H9 (cell line): ENCODE results near the gene FHIT. TPM values are rescaled to one million over a fixed set of nuclear protein-coding genes. Genes with fewer than 3 reads are reported as not detected.

Experiments used
- DNase-seq: peaks from one replicate; pipeline ENCODE4 v3.0.0-alpha.2; 2017
- H2AFZ ChIP-seq: one replicate; pipeline ENCODE4 v1.6.1; 2013; ENCODE audit warnings: mild to moderate bottlenecking, low read length, control low read depth, moderate library complexity
- H2AK5ac ChIP-seq: 2 replicates; pipeline ENCODE4 v1.6.1; 2013; ENCODE audit warnings: low read length, control low read depth, mixed read lengths; ENCODE audit not compliant: insufficient read length
- H2BK120ac ChIP-seq: one replicate; pipeline ENCODE4 v1.6.1; 2013; ENCODE audit warnings: low read depth, mild to moderate bottlenecking, low read length, control low read depth, inconsistent platforms; ENCODE audit not compliant: poor library complexity, severe bottlenecking
- H2BK12ac ChIP-seq: 2 replicates; pipeline ENCODE4 v1.6.1; 2013; ENCODE audit warnings: low read length, control low read depth, mixed read lengths, low read depth; ENCODE audit not compliant: insufficient read length
- H2BK15ac ChIP-seq: 2 replicates; pipeline ENCODE4 v1.6.1; 2013; ENCODE audit warnings: low read depth, low read length, control low read depth
- H2BK20ac ChIP-seq: one replicate; pipeline ENCODE4 v1.6.1; 2013; ENCODE audit warnings: low read depth, mild to moderate bottlenecking, low read length, control low read depth, inconsistent platforms; ENCODE audit not compliant: poor library complexity, severe bottlenecking
- H2BK5ac ChIP-seq: 2 replicates; pipeline ENCODE4 v1.6.1; 2013; ENCODE audit warnings: low read length, control low read depth, mixed read lengths; ENCODE audit not compliant: insufficient read length
- H3K14ac ChIP-seq: 2 replicates; pipeline ENCODE4 v1.6.1; 2013; ENCODE audit warnings: low read length, control low read depth; ENCODE audit not compliant: insufficient read depth
- H3K18ac ChIP-seq: 2 replicates; pipeline ENCODE4 v1.6.1; 2013; ENCODE audit warnings: low read depth, mild to moderate bottlenecking, mixed read lengths, low read length, control low read depth; ENCODE audit not compliant: insufficient read length
- H3K23ac ChIP-seq: 2 replicates; pipeline ENCODE4 v1.6.1; 2013; ENCODE audit warnings: low read length, control low read depth, mixed read lengths, low read depth; ENCODE audit not compliant: insufficient read length
- H3K23me2 ChIP-seq: 2 replicates; pipeline ENCODE4 v1.6.1; 2013; ENCODE audit warnings: low read depth, mild to moderate bottlenecking, mixed read lengths, low read length, control low read depth; ENCODE audit not compliant: insufficient read length, poor library complexity, severe bottlenecking
- H3K27ac ChIP-seq: 2 replicates; pipeline ENCODE4 v1.5.1; 2013; ENCODE audit warnings: low read length, control low read depth, mixed read lengths, low read depth; ENCODE audit not compliant: insufficient read length
- H3K27me3 ChIP-seq: 2 replicates; pipeline ENCODE4 v1.6.1; 2013; ENCODE audit warnings: low read length, control low read depth, inconsistent platforms; ENCODE audit not compliant: insufficient read depth
- H3K4ac ChIP-seq: 2 replicates; pipeline ENCODE4 v1.6.1; 2013; ENCODE audit warnings: low read depth, mild to moderate bottlenecking, control low read depth, inconsistent platforms, low read length, moderate library complexity
- H3K4me1 ChIP-seq: 2 replicates; pipeline ENCODE4 v1.6.1; 2013; ENCODE audit warnings: low read length, control low read depth, inconsistent platforms; ENCODE audit not compliant: insufficient read depth
- H3K4me2 ChIP-seq: 2 replicates; pipeline ENCODE4 v1.6.1; 2013; ENCODE audit warnings: low read length, control low read depth, mixed read lengths; ENCODE audit not compliant: insufficient read length, insufficient read depth
- H3K56ac ChIP-seq: 2 replicates; pipeline ENCODE4 v1.6.1; 2013; ENCODE audit warnings: low read depth, mild to moderate bottlenecking, mixed read lengths, low read length, control low read depth; ENCODE audit not compliant: insufficient read length
- H3K79me1 ChIP-seq: 2 replicates; pipeline ENCODE4 v1.6.1; 2013; ENCODE audit warnings: low read depth, mild to moderate bottlenecking, moderate library complexity, low read length, control low read depth, inconsistent platforms; ENCODE audit not compliant: insufficient read depth, poor library complexity, severe bottlenecking
- H3K79me2 ChIP-seq: 2 replicates; pipeline ENCODE4 v1.6.1; 2013; ENCODE audit warnings: low read length, control low read depth, inconsistent platforms; ENCODE audit not compliant: insufficient read depth
- H3K9ac ChIP-seq: 2 replicates; pipeline ENCODE4 v1.6.1; 2013; ENCODE audit warnings: low read length, control low read depth, mixed read lengths; ENCODE audit not compliant: insufficient read length; ENCODE audit errors: extremely low read depth
- H3K9me3 ChIP-seq: one replicate; pipeline ENCODE4 v1.6.1; 2013; ENCODE audit warnings: low read depth, low read length, inconsistent platforms; ENCODE audit not compliant: control insufficient read depth
- H3T11ph ChIP-seq: one replicate; pipeline ENCODE4 v1.6.1; 2013; ENCODE audit warnings: mild to moderate bottlenecking, low read length, control low read depth, inconsistent platforms
- H4K20me1 ChIP-seq: one replicate; pipeline ENCODE4 v1.6.1; 2013; ENCODE audit not compliant: control insufficient read depth, insufficient read length, insufficient read depth
- H4K5ac ChIP-seq: 2 replicates; pipeline ENCODE4 v1.6.1; 2013; ENCODE audit warnings: low read depth, mild to moderate bottlenecking, mixed read lengths, low read length, control low read depth; ENCODE audit not compliant: insufficient read length
- H4K8ac ChIP-seq: replicated peaks from 2 replicates; pipeline ENCODE4 v1.6.1; 2013; ENCODE audit warnings: low read length, control low read depth, mixed read lengths, low read depth; ENCODE audit not compliant: insufficient read length
- H4K91ac ChIP-seq: 2 replicates; pipeline ENCODE4 v1.6.1; 2013; ENCODE audit warnings: low read depth, mild to moderate bottlenecking, moderate library complexity, mixed read lengths, low read length, control low read depth; ENCODE audit not compliant: insufficient read length
- H3K27ac Mint-ChIP-seq, 3 experiments: 2 replicates in 2 of 3; 3 replicates in 1 of 3; pipeline ENCODE4 v1.8.0; 2020 to 2021; ENCODE audit warnings: mixed read lengths in 3 of 3, mild to moderate bottlenecking in 1 of 3, moderate library complexity in 1 of 3
- H3K27me3 Mint-ChIP-seq: 2 replicates; pipeline ENCODE4 v1.8.0; 2021; ENCODE audit warnings: low read depth, mild to moderate bottlenecking, moderate library complexity, mixed read lengths
- H3K36me3 Mint-ChIP-seq, 3 experiments: 2 replicates in 2 of 3; 3 replicates in 1 of 3; pipeline ENCODE4 v1.8.0; 2020 to 2021; ENCODE audit warnings: low read depth in 3 of 3, mixed read lengths in 3 of 3; ENCODE audit not compliant: insufficient read depth in 1 of 3
- H3K4me1 Mint-ChIP-seq, 2 experiments: 2 replicates each; pipeline ENCODE4 v1.8.0; 2020; ENCODE audit warnings: mixed read lengths in 2 of 2
- H3K4me3 Mint-ChIP-seq, 2 experiments: 2 replicates in 1 of 2; 3 replicates in 1 of 2; pipeline ENCODE4 v1.8.0; 2020 to 2021; ENCODE audit warnings: mild to moderate bottlenecking in 2 of 2, mixed read lengths in 2 of 2, moderate library complexity in 1 of 2
- H3K9me3 Mint-ChIP-seq, 2 experiments: 2 replicates in 1 of 2; 3 replicates in 1 of 2; pipeline ENCODE4 v1.8.0; 2020; ENCODE audit warnings: mild to moderate bottlenecking in 2 of 2, mixed read lengths in 2 of 2, moderate library complexity in 1 of 2
- CTCF ChIP-seq: fragments of 200-600 bp; sonication (generic); conservative IDR thresholded peaks from 3 replicates; pipeline ENCODE4 v1.8.0; 2021; ENCODE audit warnings: antibody characterized with exemption, mild to moderate bottlenecking
- WGBS: extraction: QIAGEN DNeasy Blood & Tissue Kit; methylation state at CpG from one replicate; pipeline ENCODE4 v1.1.7; 2013; ENCODE audit warnings: missing lambda C conversion rate, low lambda C conversion rate, mixed read lengths; ENCODE audit not compliant: insufficient read length; ENCODE audit errors: extremely low coverage; 5-methylcytosine and 5-hydroxymethylcytosine counted together
- total RNA-seq: library from RNA; stranded (reverse); gene quantifications from 2 replicates; pipeline ENCODE4 v1.2.1, GENCODE V29; 2021

Gene FHIT
- total RNA-seq, 1 experiment from 2014 or later = 3.0 TPM

GRCh38 chr3:61139686-61140085 is 111.6 kb downstream of the FHIT start:
- H3K4me2 ChIP-seq = no peak overlapping the region
- DNase-seq = no peak
- no peak overlapping the region for H3K27ac ChIP-seq
- no peak overlapping the region for H2AFZ ChIP-seq
- H3K27ac Mint-ChIP-seq = no peak overlapping the region; a peak in 1 of 7 replicates
- no peak overlapping the region for H2BK20ac ChIP-seq
- no peak overlapping the region for H3K9ac ChIP-seq
- WGBS = no CpG with 5 or more reads among the region's 4 CpGs
- H4K91ac ChIP-seq = no peak overlapping the region
- peaks cover 10% of the 10 kb centered on the region; the same call in 1 of the 2 replicates for H3K4me1 ChIP-seq
- H2BK120ac ChIP-seq = no peak overlapping the region
- no peak for TF ChIP-seq CTCF
- no peaks in the 10 kb centered on the region for H3K79me2 ChIP-seq
- no peak overlapping the region for H3K14ac ChIP-seq
- H3K27me3 ChIP-seq = no peaks in the 10 kb centered on the region
- H2AK5ac ChIP-seq = no peak overlapping the region
- H3K27me3 Mint-ChIP-seq = no peaks in the 10 kb centered on the region
- no peak overlapping the region for H3K18ac ChIP-seq
- no peak overlapping the region for H3K4ac ChIP-seq
- no peak overlapping the region for H2BK5ac ChIP-seq
- H3K79me1 ChIP-seq = no peaks in the 10 kb centered on the region
- no peaks in the 10 kb centered on the region for H3K9me3 ChIP-seq
- peaks cover 2 to 6% of the 10 kb centered on the region in 2 experiments; a peak in 3 of 5 replicates for H3K9me3 Mint-ChIP-seq
- no peak overlapping the region for H3K56ac ChIP-seq
- H4K8ac ChIP-seq = no peak overlapping the region
- no peak overlapping the region for H3K4me3 Mint-ChIP-seq
- H2BK12ac ChIP-seq = no peak overlapping the region
- no peaks in the 10 kb centered on the region for H4K20me1 ChIP-seq
- peaks cover 0 to 8% (median 3%) of the 10 kb centered on the region in 3 experiments; a peak in 5 of 7 replicates for H3K36me3 Mint-ChIP-seq
- H4K5ac ChIP-seq = no peak overlapping the region
- no peaks in the 10 kb centered on the region for H3K23me2 ChIP-seq
- H3K23ac ChIP-seq = no peak overlapping the region
- no peak overlapping the region for H2BK15ac ChIP-seq
- H3T11ph ChIP-seq = no peak overlapping the region
- peaks cover 49 to 50% of the 10 kb centered on the region in 2 experiments for H3K4me1 Mint-ChIP-seq
